HEK293 (cell line): ENCODE data around the gene IQSEC1.
A peak's percentile ranks its signal among the peaks of the same experiment; 100 is the strongest.

Experiments
- CTCF ChIA-PET: fragments of 350-600 bp; formaldehyde crosslinking; extraction: SDS; loops from one replicate; lab custom pipeline; 2021; ENCODE audit warnings: antibody characterized with exemption; lab: Yijun Ruan, JAX
- POLR2A ChIA-PET: fragments of 300-600 bp; formaldehyde crosslinking; extraction: SDS; loops from one replicate; lab custom pipeline; 2020; ENCODE audit warnings: antibody characterized with exemption, inconsistent platforms; lab: Yijun Ruan, JAX
- H3K27ac ChIP-seq: fragments of 200-500 bp; sonication (Bioruptor generic); 2 replicates; pipeline ENCODE4 v1.5.1; 2014; ENCODE audit warnings: low read depth, low read length, control low read depth, inconsistent platforms; ENCODE audit errors: extremely low read depth
- H3K36me3 ChIP-seq, 2 experiments: fragments of 200-500 bp in 1 of 2; sonication (Bioruptor generic) in 1 of 2; 1 replicate in 1 of 2; 2 replicates in 1 of 2; pipeline ENCODE4 v1.5.1; 2014 to 2017; ENCODE audit warnings: inconsistent platforms in 2 of 2, low read length in 2 of 2; ENCODE audit not compliant: control insufficient read depth in 2 of 2, insufficient read depth in 1 of 2
- H3K4me1 ChIP-seq: fragments of 200-500 bp; sonication (Bioruptor generic); 2 replicates; pipeline ENCODE4 v1.5.1; 2014; ENCODE audit warnings: mild to moderate bottlenecking, low read length, inconsistent platforms; ENCODE audit not compliant: control insufficient read depth, insufficient read depth
- H3K4me3 ChIP-seq: 2 replicates; pipeline ENCODE4 v1.5.1; 2011; ENCODE audit warnings: low read depth, mild to moderate bottlenecking, control low read depth, low read length, moderate library complexity
- H3K9me3 ChIP-seq: fragments of 200-500 bp; sonication (Bioruptor generic); 2 replicates; pipeline ENCODE4 v1.5.1; 2014; ENCODE audit warnings: low read depth, low read length, inconsistent platforms; ENCODE audit not compliant: control insufficient read depth, insufficient read depth
- GLI4 ChIP-seq: fragments of 450-650 bp; formaldehyde crosslinking; IDR thresholded peaks from 2 replicates; pipeline ENCODE4 v1.5.1; 2016; ENCODE audit warnings: missing biosample characterization, missing genetic modification characterization
- SCRT1 ChIP-seq: fragments of 450-650 bp; formaldehyde crosslinking; IDR thresholded peaks from 2 replicates; pipeline ENCODE4 v1.5.1; 2016; ENCODE audit warnings: missing biosample characterization, missing genetic modification characterization, borderline replicate concordance
- ZBTB8A ChIP-seq: fragments of 450-650 bp; formaldehyde crosslinking; IDR thresholded peaks from 2 replicates; pipeline ENCODE4 v1.5.1; 2016; ENCODE audit warnings: missing biosample characterization, missing genetic modification characterization
- ZNF549 ChIP-seq: fragments of 450-650 bp; IDR thresholded peaks from 2 replicates; pipeline ENCODE4 v1.5.1; 2018; ENCODE audit warnings: missing biosample characterization, missing genetic modification characterization, mild to moderate bottlenecking, inconsistent platforms, moderate library complexity
- ZNF624 ChIP-seq: fragments of 450-650 bp; formaldehyde crosslinking; IDR thresholded peaks from 2 replicates; pipeline ENCODE4 v1.5.1; 2017; ENCODE audit warnings: missing biosample characterization, missing genetic modification characterization
- ZNF664 ChIP-seq: fragments of 450-650 bp; formaldehyde crosslinking; IDR thresholded peaks from 2 replicates; pipeline ENCODE4 v1.5.1; 2016; ENCODE audit warnings: missing biosample characterization, missing genetic modification characterization
- ZNF792 ChIP-seq: fragments of 450-650 bp; formaldehyde crosslinking; IDR thresholded peaks from 2 replicates; pipeline ENCODE4 v1.5.1; 2016; ENCODE audit warnings: missing biosample characterization, missing genetic modification characterization
- ZNF830 ChIP-seq: fragments of 450-650 bp; IDR thresholded peaks from 2 replicates; pipeline ENCODE4 v1.5.0; 2018; ENCODE audit warnings: missing biosample characterization, missing genetic modification characterization, low read depth, mild to moderate bottlenecking, moderate library complexity
- TF ChIP-seq, protein P1 (sequence below): fragments of 450-650 bp; IDR thresholded peaks from 2 replicates; pipeline ENCODE4 v1.5.1; 2018; ENCODE audit warnings: missing biosample characterization, mild to moderate bottlenecking, missing genetic modification characterization
- TF ChIP-seq, protein P2 (sequence below): fragments of 450-650 bp; formaldehyde crosslinking; IDR thresholded peaks from 2 replicates; pipeline ENCODE4 v1.5.1; 2016; ENCODE audit warnings: missing biosample characterization, missing genetic modification characterization
- TF ChIP-seq, protein P3 (sequence below): fragments of 450-650 bp; formaldehyde crosslinking; conservative IDR thresholded peaks from 2 replicates; pipeline ENCODE4 v1.5.1; 2016; ENCODE audit warnings: low read depth, missing biosample characterization, missing genetic modification characterization

Gene IQSEC1

DNA sequence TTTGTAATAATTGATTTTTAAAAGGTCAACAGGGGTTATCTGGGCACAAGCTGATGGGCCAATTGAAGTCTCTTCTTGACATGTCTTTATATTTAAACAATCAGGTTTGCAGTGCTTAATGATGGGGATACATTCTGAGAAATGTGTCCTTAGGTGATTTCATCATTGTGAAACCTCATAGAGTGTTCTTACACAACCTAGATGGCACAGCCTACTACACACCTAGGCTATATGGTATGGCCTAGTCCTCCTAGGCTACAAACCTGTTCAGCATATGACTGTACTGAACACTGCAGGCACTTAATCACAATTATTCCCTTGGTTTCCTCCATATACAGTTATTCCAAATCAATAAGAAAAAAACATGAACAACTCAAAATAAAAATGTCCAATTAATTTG, 75.8 kb downstream of the IQSEC1 start:
- H3K9me3 ChIP-seq, result no peaks in the 10 kb centered on the region
- no peak overlapping the region for H3K27ac ChIP-seq
- POLR2A ChIA-PET, result no interaction called here
- TF ChIP-seq ZNF624 (tag by site-specific recombination) (no peak), ZNF830 (tag by site-specific recombination) (no peak), ZNF664 (no peak), GLI4 (tag by site-specific recombination) (no peak), ZNF549 (tag by site-specific recombination) (no peak), SCRT1 (tag by site-specific recombination) (no peak), ZBTB8A (tag by site-specific recombination) (no peak)
- CTCF ChIA-PET, result interaction anchor here (0.5 to 5.7 kb wide), 3 partner anchors 13 to 590 kb away, joined by 5 to 32 read pairs (median 6); no protein-coding TSS in a partner anchor
- no peaks in the 10 kb centered on the region for H3K36me3 ChIP-seq
- H3K4me3 ChIP-seq, result no peak overlapping the region
- no peaks in the 10 kb centered on the region for H3K4me1 ChIP-seq

DNA sequence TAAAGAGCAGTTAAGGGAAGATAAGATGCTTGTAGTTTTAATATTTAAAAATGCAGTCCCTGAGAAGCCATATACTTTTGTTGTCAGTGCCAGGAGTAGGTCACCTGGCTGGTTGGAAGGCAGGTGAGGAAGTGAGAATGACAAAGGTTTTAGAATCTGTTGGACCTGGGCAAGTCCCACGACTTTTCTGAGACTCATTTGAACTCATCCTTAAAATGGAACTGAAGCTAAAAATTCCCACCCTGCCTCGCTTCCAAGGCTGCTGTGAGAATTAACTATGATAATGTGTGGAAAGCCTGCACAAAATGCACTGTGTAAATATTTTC, 77.1 kb downstream of the IQSEC1 start:
- CTCF ChIA-PET, result interaction anchor here (0.6 to 5.7 kb wide), 3 partner anchors 12 to 654 kb away, joined by 4 to 32 read pairs (median 5); no protein-coding TSS in a partner anchor
- Histone ChIP-seq H3K27ac (no peak overlapping the region), H3K36me3 (no peaks in the 10 kb centered on the region), H3K4me1 (no peaks in the 10 kb centered on the region), H3K9me3 (no peaks in the 10 kb centered on the region), H3K4me3 (no peak overlapping the region)
- TF ChIP-seq, protein P1, sequence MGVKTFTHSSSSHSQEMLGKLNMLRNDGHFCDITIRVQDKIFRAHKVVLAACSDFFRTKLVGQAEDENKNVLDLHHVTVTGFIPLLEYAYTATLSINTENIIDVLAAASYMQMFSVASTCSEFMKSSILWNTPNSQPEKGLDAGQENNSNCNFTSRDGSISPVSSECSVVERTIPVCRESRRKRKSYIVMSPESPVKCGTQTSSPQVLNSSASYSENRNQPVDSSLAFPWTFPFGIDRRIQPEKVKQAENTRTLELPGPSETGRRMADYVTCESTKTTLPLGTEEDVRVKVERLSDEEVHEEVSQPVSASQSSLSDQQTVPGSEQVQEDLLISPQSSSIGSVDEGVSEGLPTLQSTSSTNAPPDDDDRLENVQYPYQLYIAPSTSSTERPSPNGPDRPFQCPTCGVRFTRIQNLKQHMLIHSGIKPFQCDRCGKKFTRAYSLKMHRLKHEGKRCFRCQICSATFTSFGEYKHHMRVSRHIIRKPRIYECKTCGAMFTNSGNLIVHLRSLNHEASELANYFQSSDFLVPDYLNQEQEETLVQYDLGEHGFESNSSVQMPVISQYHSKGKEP (tag by site-specific recombination), result 0 out of 2 replicates have a peak, but pooled peaks have one; percentile 14
- TF ChIP-seq, protein P2, sequence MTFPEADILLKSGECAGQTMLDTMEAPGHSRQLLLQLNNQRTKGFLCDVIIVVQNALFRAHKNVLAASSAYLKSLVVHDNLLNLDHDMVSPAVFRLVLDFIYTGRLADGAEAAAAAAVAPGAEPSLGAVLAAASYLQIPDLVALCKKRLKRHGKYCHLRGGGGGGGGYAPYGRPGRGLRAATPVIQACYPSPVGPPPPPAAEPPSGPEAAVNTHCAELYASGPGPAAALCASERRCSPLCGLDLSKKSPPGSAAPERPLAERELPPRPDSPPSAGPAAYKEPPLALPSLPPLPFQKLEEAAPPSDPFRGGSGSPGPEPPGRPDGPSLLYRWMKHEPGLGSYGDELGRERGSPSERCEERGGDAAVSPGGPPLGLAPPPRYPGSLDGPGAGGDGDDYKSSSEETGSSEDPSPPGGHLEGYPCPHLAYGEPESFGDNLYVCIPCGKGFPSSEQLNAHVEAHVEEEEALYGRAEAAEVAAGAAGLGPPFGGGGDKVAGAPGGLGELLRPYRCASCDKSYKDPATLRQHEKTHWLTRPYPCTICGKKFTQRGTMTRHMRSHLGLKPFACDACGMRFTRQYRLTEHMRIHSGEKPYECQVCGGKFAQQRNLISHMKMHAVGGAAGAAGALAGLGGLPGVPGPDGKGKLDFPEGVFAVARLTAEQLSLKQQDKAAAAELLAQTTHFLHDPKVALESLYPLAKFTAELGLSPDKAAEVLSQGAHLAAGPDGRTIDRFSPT (tag by site-specific recombination), result no peak
- POLR2A ChIA-PET, result interaction anchor here (1.7 kb wide), 1 partner anchor 9 kb away, joined by 5 read pairs; no protein-coding TSS in a partner anchor

DNA sequence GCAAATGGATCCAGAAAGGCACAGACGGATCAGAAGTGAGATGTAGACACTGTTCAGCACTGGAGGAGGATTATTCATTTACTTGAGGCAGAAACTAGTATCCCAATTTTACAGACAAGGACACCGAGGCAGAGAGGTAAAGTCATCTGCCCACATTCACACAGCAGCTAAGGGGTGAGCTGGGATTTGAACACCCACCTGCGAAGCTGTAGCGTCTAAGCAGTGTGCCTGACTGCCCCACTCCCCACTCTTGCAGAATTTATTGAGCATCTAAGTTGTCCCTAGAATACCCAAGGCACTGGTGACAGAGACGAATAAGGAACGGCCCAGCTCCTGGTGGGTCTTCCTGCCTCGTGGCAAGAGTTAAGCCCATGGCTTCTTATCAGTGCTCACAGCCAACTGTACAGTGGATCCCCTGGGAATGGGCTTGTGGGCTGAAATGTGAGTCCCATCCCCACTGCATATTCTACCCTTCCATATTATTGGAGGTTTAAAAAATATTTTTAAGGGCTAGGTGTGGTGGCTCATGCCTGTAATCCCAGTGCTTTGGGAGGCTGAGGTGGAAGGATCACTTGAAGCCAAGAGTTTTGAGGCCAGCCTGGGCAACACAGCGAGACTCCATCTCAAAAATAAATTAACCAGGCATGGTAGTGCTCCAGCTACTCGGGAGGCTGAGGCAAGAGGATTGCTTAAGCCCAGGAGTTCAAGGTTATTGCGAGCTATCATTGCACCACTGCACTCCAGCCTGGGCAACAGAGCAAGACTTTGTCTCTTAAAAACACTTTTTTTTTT, 77.6 kb downstream of the IQSEC1 start:
- no peaks in the 10 kb centered on the region for H3K9me3 ChIP-seq
- H3K4me1 ChIP-seq, result no peaks in the 10 kb centered on the region
- H3K27ac ChIP-seq, result no peak overlapping the region
- H3K36me3 ChIP-seq, result no peaks in the 10 kb centered on the region
- ChIA-PET CTCF (interaction anchor here (0.5 to 5.7 kb wide), 17 partner anchors 9 to 1527 kb away, joined by 3 to 32 read pairs (median 4); no protein-coding TSS in a partner anchor), POLR2A (interaction anchor here (1.1 to 1.7 kb wide), 2 partner anchors 10 to 28 kb away, joined by 4 to 5 read pairs; no protein-coding TSS in a partner anchor)
- TF ChIP-seq, protein P3, sequence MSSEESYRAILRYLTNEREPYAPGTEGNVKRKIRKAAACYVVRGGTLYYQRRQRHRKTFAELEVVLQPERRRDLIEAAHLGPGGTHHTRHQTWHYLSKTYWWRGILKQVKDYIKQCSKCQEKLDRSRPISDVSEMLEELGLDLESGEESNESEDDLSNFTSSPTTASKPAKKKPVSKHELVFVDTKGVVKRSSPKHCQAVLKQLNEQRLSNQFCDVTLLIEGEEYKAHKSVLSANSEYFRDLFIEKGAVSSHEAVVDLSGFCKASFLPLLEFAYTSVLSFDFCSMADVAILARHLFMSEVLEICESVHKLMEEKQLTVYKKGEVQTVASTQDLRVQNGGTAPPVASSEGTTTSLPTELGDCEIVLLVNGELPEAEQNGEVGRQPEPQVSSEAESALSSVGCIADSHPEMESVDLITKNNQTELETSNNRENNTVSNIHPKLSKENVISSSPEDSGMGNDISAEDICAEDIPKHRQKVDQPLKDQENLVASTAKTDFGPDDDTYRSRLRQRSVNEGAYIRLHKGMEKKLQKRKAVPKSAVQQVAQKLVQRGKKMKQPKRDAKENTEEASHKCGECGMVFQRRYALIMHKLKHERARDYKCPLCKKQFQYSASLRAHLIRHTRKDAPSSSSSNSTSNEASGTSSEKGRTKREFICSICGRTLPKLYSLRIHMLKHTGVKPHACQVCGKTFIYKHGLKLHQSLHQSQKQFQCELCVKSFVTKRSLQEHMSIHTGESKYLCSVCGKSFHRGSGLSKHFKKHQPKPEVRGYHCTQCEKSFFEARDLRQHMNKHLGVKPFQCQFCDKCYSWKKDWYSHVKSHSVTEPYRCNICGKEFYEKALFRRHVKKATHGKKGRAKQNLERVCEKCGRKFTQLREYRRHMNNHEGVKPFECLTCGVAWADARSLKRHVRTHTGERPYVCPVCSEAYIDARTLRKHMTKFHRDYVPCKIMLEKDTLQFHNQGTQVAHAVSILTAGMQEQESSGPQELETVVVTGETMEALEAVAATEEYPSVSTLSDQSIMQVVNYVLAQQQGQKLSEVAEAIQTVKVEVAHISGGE (tag by site-specific recombination), result no peak
- TF ChIP-seq ZNF792 (tag by site-specific recombination) (no peak), ZNF664 (peak; percentile 51; the same call in 1 of the 2 replicates)
- H3K4me3 ChIP-seq, result no peak overlapping the region
